Transverse colon (tissue), 4 donors: ENCODE results near the gene SBF2. TPM values are rescaled to one million over a fixed set of nuclear protein-coding genes. Genes with fewer than 3 reads are reported as not detected.

Source experiments
- DNase-seq: peaks from one replicate; pipeline ENCODE4 v3.0.0-alpha.2; 2019
- H3K27ac ChIP-seq, 4 donors: fragments of 200-600 bp; sonication (generic); 2 replicates each; pipeline ENCODE4 v1.5.1; 2016 to 2018; ENCODE audit warnings: inconsistent platforms in 4 of 4
- H3K27me3 ChIP-seq: fragments of 200-600 bp; sonication (generic); 2 replicates; pipeline ENCODE4 v1.5.1; 2017; ENCODE audit warnings: inconsistent platforms
- H3K36me3 ChIP-seq, 4 donors: fragments of 200-600 bp; sonication (generic); 2 replicates each; pipeline ENCODE4 v1.5.1; 2017 to 2019; ENCODE audit warnings: inconsistent platforms in 4 of 4
- H3K4me1 ChIP-seq, 4 donors: fragments of 200-600 bp; sonication (generic); 2 replicates each; pipeline ENCODE4 v1.5.1; 2017 to 2020; ENCODE audit warnings: inconsistent platforms in 4 of 4
- H3K4me3 ChIP-seq, 4 donors: fragments of 200-600 bp; sonication (generic); 1 replicate in 1 of 4; 2 replicates in 3 of 4; pipeline versions ENCODE4 v1.5.1 to v1.6.1; 2017 to 2019; ENCODE audit warnings: inconsistent platforms in 4 of 4
- H3K9me3 ChIP-seq, 2 donors: fragments of 200-600 bp; sonication (generic); 2 replicates each; pipeline ENCODE4 v1.5.1; 2017 to 2019; ENCODE audit warnings: inconsistent platforms in 2 of 2
- CTCF ChIP-seq, 5 experiments: fragments of 200-600 bp in 3 of 5; fragments of 450-650 bp in 2 of 5; sonication (generic) in 3 of 5; IDR thresholded peaks; 1 replicate in 2 of 5; 2 replicates in 3 of 5; pipeline ENCODE4 v1.5.1; 2016 to 2017; ENCODE audit warnings: antibody characterized with exemption in 5 of 5, inconsistent platforms in 3 of 5, mild to moderate bottlenecking in 2 of 5, moderate library complexity in 1 of 5
- EP300 ChIP-seq: sonication (generic); formaldehyde crosslinking; IDR thresholded peaks from one replicate; pipeline ENCODE4 v1.6.1; 2017; ENCODE audit warnings: antibody characterized with exemption, low read depth
- POLR2A ChIP-seq: fragments of 450-650 bp; IDR thresholded peaks from one replicate; pipeline ENCODE4 v1.6.1; 2016; ENCODE audit warnings: antibody characterized with exemption, mild to moderate bottlenecking, moderate library complexity
- POLR2AphosphoS5 ChIP-seq, 3 donors: sonication (generic); formaldehyde crosslinking; IDR thresholded peaks; one replicate each; pipeline ENCODE4 v1.6.1; 2016; ENCODE audit warnings: antibody characterized with exemption in 3 of 3
- WGBS, 2 donors: methylation state at CpG; one replicate each; pipeline ENCODE4 v1.1.5; 2018; ENCODE audit warnings: low coverage in 1 of 2; 5-methylcytosine and 5-hydroxymethylcytosine counted together
- in situ Hi-C, 4 donors: fragments of 200-750 bp; cut with MboI; loops; one replicate each; pipeline versions ENCODE4 v1.15.0 to v1.15.1; 2017; ENCODE audit warnings: low sequenced_read_pairs in 3 of 4, low pct_ligation_motif_present in 1 of 4, low pct_unique_long_range_greater_than_20kb in 1 of 4
- intact Hi-C: fragments of 100-400 bp; cut with DNase I; formaldehyde crosslinking; loops from one replicate; pipeline ENCODE4 v1.15.1; 2023; ENCODE audit warnings: low total_unique reads
- total RNA-seq, 4 donors: library from RNA; depleted of rRNA; stranded (reverse); fragments of >200 nt; gene quantifications; one replicate each; pipeline ENCODE4 v1.1.0, GENCODE V29; 2016

The SBF2 gene
- total RNA-seq, 4 donors from 2014 or later: 46.4 to 71.0 (median 54.8) TPM

GRCh38 chr11:9888938-9889337 lies 405.1 kb downstream of the SBF2 start:
- no peak for TF ChIP-seq POLR2AphosphoS5 (IDR thresholded peaks at IDR 0.05)
- no peak for TF ChIP-seq EP300
- no peak overlapping the region for H3K4me3 ChIP-seq
- no peak overlapping the region for H3K27ac ChIP-seq
- intact Hi-C loops (no loop called here), in situ Hi-C loops (no loop called here)
- DNase-seq: no peak
- H3K36me3 ChIP-seq: no peaks in the 10 kb centered on the region
- no peaks in the 10 kb centered on the region for H3K9me3 ChIP-seq
- no peaks in the 10 kb centered on the region for H3K4me1 ChIP-seq
- H3K27me3 ChIP-seq: no peaks in the 10 kb centered on the region
- 80 to 94% methylated on average over 1 of the region's 1 CpG for WGBS, 2 donors

GRCh38 chr11:9887472-9887871 lies 406.5 kb downstream of the SBF2 start:
- WGBS, 2 donors: 60 to 73% methylated on average over 2 of the region's 2 CpGs
- intact Hi-C loops (no loop called here), in situ Hi-C loops (no loop called here)
- no peak overlapping the region for H3K4me3 ChIP-seq
- no peak overlapping the region for H3K27ac ChIP-seq
- no peaks in the 10 kb centered on the region for H3K36me3 ChIP-seq
- H3K9me3 ChIP-seq: no peaks in the 10 kb centered on the region
- no peaks in the 10 kb centered on the region for H3K4me1 ChIP-seq
- TF ChIP-seq CTCF (IDR thresholded peaks at IDR 0.05): no peak
- no peak for TF ChIP-seq POLR2A
- no peak for TF ChIP-seq EP300
- TF ChIP-seq POLR2AphosphoS5 (IDR thresholded peaks at IDR 0.05): no peak
- DNase-seq: no peak
- H3K27me3 ChIP-seq: no peaks in the 10 kb centered on the region

GRCh38 chr11:9886595-9886994 lies 407.4 kb downstream of the SBF2 start:
- no peak for DNase-seq
- no peak overlapping the region for H3K4me3 ChIP-seq
- H3K36me3 ChIP-seq: no peaks in the 10 kb centered on the region
- no peaks in the 10 kb centered on the region for H3K27me3 ChIP-seq
- H3K27ac ChIP-seq: no peak overlapping the region
- H3K9me3 ChIP-seq: no peaks in the 10 kb centered on the region
- TF ChIP-seq POLR2A: no peak
- WGBS, 2 donors: 87 to 92% methylated on average over 5 of the region's 5 CpGs
- intact Hi-C loops: no loop called here
- in situ Hi-C loops: no loop called here
- H3K4me1 ChIP-seq: no peaks in the 10 kb centered on the region

- in situ Hi-C loops (no loop called here), intact Hi-C loops (no loop called here)
- Histone ChIP-seq H3K4me1 (no peaks in the 10 kb centered on the region), H3K9me3 (no peaks in the 10 kb centered on the region), H3K27ac (no peak overlapping the region), H3K4me3 (no peak overlapping the region), H3K27me3 (no peaks in the 10 kb centered on the region), H3K36me3 (no peaks in the 10 kb centered on the region)
- WGBS, 2 donors: 85 to 90% methylated on average over 2 of the region's 2 CpGs
- TF ChIP-seq POLR2A: no peak
- TF ChIP-seq EP300: no peak
- no peak for TF ChIP-seq POLR2AphosphoS5 (IDR thresholded peaks at IDR 0.05)
- TF ChIP-seq CTCF (IDR thresholded peaks at IDR 0.05): no peak
- no peak for DNase-seq
Observed at GRCh38 chr11:9884601-9885000, 409.4 kb downstream of the SBF2 start.

- 94 to 97% methylated on average over 2 of the region's 2 CpGs for WGBS, 2 donors
- DNase-seq: no peak
- no peaks in the 10 kb centered on the region for H3K36me3 ChIP-seq
- H3K27ac ChIP-seq: no peak overlapping the region
- in situ Hi-C loops (no loop called here), intact Hi-C loops (no loop called here)
- peaks cover 0 to 2% (median 0%) of the 10 kb centered on the region in 4 donors for H3K4me1 ChIP-seq
- TF ChIP-seq EP300 (no peak), POLR2AphosphoS5 (IDR thresholded peaks at IDR 0.05) (no peak), CTCF (IDR thresholded peaks at IDR 0.05) (no peak), POLR2A (no peak)
- no peaks in the 10 kb centered on the region for H3K27me3 ChIP-seq
- no peaks in the 10 kb centered on the region for H3K9me3 ChIP-seq
- no peak overlapping the region for H3K4me3 ChIP-seq
Observed at GRCh38 chr11:9880657-9881056, 413.4 kb downstream of the SBF2 start.
